Activated naive CD4-positive, alpha-beta T cell treated with anti-CD3 and anti-CD28 coated beads for 36 hours (primary cell): ENCODE measurements around the gene FEM1B. TPM values are rescaled to one million over a fixed set of nuclear protein-coding genes. Genes with fewer than 3 reads are reported as not detected.

ENCODE experiments used
- CTCF ChIA-PET: fragments of 350-600 bp; sonication (Branson Sonifier 250); formaldehyde crosslinking; loops from one replicate; lab custom pipeline; 2021; ENCODE audit warnings: antibody characterized with exemption; lab: Charles Lee
- DNase-seq: peaks from one replicate; pipeline ENCODE4 v3.0.0-alpha.2; 2020
- H3K27ac Mint-ChIP-seq: one replicate; pipeline ENCODE4 v1.8.0; 2021; ENCODE audit warnings: mild to moderate bottlenecking, mixed read lengths
- H3K27me3 Mint-ChIP-seq: one replicate; pipeline ENCODE4 v1.8.0; 2021; ENCODE audit warnings: low read depth, mixed read lengths
- H3K36me3 Mint-ChIP-seq: one replicate; pipeline ENCODE4 v1.8.0; 2021; ENCODE audit warnings: low read depth, mixed read lengths
- H3K4me1 Mint-ChIP-seq: one replicate; pipeline ENCODE4 v1.8.0; 2021; ENCODE audit warnings: low read depth, mixed read lengths
- H3K4me3 Mint-ChIP-seq: one replicate; pipeline ENCODE4 v1.8.0; 2021; ENCODE audit warnings: mild to moderate bottlenecking, moderate library complexity, mixed read lengths
- H3K9me3 Mint-ChIP-seq: one replicate; pipeline ENCODE4 v1.8.0; 2021; ENCODE audit warnings: mixed read lengths
- intact Hi-C: fragments of 100-400 bp; cut with micrococcal nuclease; formaldehyde crosslinking; loops from one replicate; pipeline ENCODE4 v1.15.1; 2023
- total RNA-seq, 2 experiments: library from RNA; stranded (reverse); gene quantifications; one replicate each; pipeline ENCODE4 v1.2.3, GENCODE V29; 2021

The FEM1B gene
- total RNA-seq, 2 experiments from 2014 or later: 30.3 to 34.2 TPM

DNA sequence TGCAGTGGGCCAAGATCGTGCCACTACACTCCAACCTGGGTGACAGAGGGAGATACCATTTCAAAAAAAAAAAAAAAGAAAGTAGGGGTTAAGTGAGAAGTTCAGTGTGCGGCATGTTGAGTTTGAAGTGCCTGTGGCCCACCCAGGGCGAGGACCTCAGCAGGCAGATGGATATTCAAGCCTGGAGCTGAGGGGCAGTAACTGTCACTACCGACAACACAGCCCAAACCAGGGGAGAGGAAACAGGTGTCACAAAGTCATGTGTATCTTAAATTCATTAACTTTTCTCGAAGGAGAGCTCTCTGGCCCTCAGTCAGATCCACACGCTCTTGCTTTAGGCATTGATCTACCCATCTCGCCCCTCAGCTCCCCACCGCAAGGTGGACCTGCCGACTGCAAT lies 45.3 kb downstream of the FEM1B start:
- Mint-ChIP-seq H3K36me3 (no peaks in the 10 kb centered on the region), H3K9me3 (no peaks in the 10 kb centered on the region), H3K27ac (no peak overlapping the region), H3K4me3 (no peak overlapping the region), H3K27me3 (no peaks in the 10 kb centered on the region), H3K4me1 (peaks cover 15% of the 10 kb centered on the region)
- CTCF ChIA-PET: interaction anchor here (1.5 kb wide), 1 partner anchor 16 kb away, joined by 5 read pairs; no protein-coding TSS in a partner anchor
- intact Hi-C loops: no loop called here
- no peak for DNase-seq

DNA sequence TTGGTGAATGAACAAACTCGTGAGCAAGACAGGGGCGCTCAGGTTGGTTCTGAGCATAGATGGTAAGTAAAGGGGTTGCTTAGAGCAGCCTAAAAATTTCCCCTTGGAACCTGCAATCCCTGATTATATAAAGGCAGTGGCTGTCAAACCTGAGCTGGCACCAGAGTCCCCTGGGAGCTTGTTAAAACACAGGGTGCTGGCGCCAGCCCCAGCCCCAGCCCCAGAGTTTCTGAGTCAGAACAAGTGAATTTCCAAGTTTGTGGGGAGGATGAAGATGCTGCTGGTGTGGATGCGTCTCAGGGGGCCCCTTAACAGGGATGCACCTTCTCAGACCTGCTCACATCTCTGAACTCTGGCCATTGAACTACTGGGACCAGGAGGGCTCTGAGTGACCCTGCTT lies 48.2 kb downstream of the FEM1B start:
- Mint-ChIP-seq H3K4me3 (no peak overlapping the region), H3K27ac (no peak overlapping the region), H3K36me3 (no peaks in the 10 kb centered on the region), H3K4me1 (peaks cover 28% of the 10 kb centered on the region), H3K9me3 (no peaks in the 10 kb centered on the region), H3K27me3 (no peaks in the 10 kb centered on the region)
- intact Hi-C loops: no loop called here
- CTCF ChIA-PET: no interaction called here
- no peak for DNase-seq

DNA sequence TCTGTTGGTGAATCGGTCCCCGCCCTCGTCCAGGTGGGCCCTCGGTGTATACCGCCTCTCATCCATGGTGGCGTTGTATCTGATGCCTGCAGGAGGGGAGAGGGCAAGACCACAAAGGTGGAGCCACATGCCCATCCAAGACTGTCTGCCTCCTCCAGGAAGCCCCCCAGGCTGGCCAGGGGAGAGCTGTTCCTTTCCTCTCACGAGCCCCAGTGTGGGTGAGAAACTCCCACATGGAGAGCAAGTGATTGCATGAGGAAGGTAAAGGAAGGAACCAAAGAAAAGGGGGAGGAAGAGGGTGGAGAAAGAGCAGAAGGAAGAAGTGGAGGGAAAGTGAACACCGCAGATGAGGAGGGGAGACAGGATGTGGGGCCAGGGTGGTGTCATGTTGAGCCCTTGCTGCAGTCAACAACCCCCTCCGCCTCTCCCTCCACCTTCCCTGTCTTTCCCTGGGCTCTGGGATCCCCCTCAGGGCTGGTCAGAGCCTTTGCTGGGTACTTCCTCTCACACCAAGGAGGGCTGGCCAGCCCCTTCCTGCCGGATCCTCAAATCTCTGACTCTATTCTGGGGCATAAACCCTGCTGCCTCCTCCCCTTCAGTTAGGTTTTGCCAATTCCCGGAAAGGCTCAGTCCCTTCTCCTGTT lies 49.3 kb downstream of the FEM1B start:
- no peaks in the 10 kb centered on the region for H3K36me3 Mint-ChIP-seq
- no peak overlapping the region for H3K4me3 Mint-ChIP-seq
- H3K27ac Mint-ChIP-seq: no peak overlapping the region
- H3K9me3 Mint-ChIP-seq: no peaks in the 10 kb centered on the region
- peaks cover 28% of the 10 kb centered on the region for H3K4me1 Mint-ChIP-seq
- no peaks in the 10 kb centered on the region for H3K27me3 Mint-ChIP-seq
- CTCF ChIA-PET: interaction anchor here (0.5 kb wide), 1 partner anchor 297 kb away, joined by 3 read pairs; no protein-coding TSS in a partner anchor
- DNase-seq: peak; percentile 19
- intact Hi-C loops: no loop called here

DNA sequence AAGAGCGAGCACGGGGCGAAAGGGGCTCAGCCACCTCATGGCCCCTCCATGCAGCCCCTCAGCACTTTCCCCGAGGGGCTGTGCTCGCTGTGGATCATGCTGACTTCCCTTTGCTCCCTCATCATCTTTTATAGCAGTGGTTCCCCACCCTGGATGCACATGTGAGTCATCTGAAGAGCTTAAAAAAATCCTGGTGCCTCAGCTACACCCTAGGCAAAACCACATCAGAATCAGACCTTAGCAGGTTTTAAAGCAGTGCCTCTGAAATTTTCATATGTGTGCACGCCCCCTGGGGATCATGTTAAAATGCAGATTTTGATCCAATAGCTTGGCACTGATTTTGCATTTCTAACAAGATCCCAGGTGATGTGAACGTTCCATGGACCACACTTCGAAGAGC lies 50.9 kb downstream of the FEM1B start:
- Mint-ChIP-seq H3K4me1 (peaks cover 28% of the 10 kb centered on the region), H3K27ac (no peak overlapping the region), H3K36me3 (no peaks in the 10 kb centered on the region), H3K9me3 (no peaks in the 10 kb centered on the region), H3K4me3 (no peak overlapping the region), H3K27me3 (no peaks in the 10 kb centered on the region)
- intact Hi-C loops: no loop called here
- CTCF ChIA-PET: interaction anchor here (0.8 to 1.4 kb wide), 2 partner anchors 22 to 67 kb away, joined by 3 to 4 read pairs; no protein-coding TSS in a partner anchor
- peak; percentile 16 for DNase-seq

DNA sequence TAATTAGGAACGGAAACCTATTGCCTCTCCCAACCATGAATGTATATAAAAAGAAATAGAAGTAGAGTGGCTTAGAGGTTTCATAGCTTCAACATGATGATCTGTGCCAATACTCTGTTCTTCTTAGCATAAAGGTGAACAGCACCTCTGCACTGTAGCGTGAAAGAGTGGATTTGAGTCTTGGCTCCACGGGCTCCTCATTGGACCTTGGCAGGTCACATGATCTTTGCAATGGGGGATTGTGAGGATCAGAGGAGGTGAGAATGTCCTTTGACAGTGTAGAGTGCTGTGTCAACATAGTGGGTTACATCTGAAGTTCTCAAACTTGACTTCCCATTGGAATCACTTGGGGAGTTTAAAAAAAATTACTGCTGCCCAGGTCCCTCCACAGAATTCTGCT lies 51.4 kb downstream of the FEM1B start:
- DNase-seq: no peak
- H3K27me3 Mint-ChIP-seq: no peaks in the 10 kb centered on the region
- H3K4me3 Mint-ChIP-seq: no peak overlapping the region
- H3K9me3 Mint-ChIP-seq: no peaks in the 10 kb centered on the region
- no peaks in the 10 kb centered on the region for H3K36me3 Mint-ChIP-seq
- CTCF ChIA-PET: interaction anchor here (0.8 to 1.4 kb wide), 3 partner anchors 14 to 67 kb away, joined by 3 to 4 read pairs (median 3); no protein-coding TSS in a partner anchor
- intact Hi-C loops: no loop called here
- peaks cover 28% of the 10 kb centered on the region for H3K4me1 Mint-ChIP-seq
- H3K27ac Mint-ChIP-seq: no peak overlapping the region

DNA sequence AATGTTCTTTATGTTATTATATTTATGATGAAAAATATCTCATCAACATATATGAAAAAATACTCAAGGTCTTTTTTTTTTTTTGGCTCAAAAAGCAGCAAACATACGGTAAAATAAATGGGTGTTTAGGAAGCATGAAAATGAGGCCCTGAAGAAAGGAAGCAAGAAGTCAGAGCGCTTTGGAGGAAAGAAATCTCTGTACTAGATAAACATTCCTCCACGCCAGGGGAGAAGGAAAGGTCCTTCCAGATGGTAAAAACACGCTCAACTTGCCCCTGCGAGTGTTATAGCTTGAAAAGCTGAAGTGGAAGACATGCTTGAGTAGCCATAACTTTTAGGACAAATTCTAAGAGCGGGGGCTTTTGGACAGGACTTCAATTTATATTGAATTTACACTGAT lies 52.9 kb downstream of the FEM1B start:
- no peak overlapping the region for H3K27ac Mint-ChIP-seq
- no peak for DNase-seq
- intact Hi-C loops: no loop called here
- no peaks in the 10 kb centered on the region for H3K9me3 Mint-ChIP-seq
- H3K4me1 Mint-ChIP-seq: peaks cover 28% of the 10 kb centered on the region
- H3K4me3 Mint-ChIP-seq: no peak overlapping the region
- no peaks in the 10 kb centered on the region for H3K27me3 Mint-ChIP-seq
- no peaks in the 10 kb centered on the region for H3K36me3 Mint-ChIP-seq
- CTCF ChIA-PET: no interaction called here

DNA sequence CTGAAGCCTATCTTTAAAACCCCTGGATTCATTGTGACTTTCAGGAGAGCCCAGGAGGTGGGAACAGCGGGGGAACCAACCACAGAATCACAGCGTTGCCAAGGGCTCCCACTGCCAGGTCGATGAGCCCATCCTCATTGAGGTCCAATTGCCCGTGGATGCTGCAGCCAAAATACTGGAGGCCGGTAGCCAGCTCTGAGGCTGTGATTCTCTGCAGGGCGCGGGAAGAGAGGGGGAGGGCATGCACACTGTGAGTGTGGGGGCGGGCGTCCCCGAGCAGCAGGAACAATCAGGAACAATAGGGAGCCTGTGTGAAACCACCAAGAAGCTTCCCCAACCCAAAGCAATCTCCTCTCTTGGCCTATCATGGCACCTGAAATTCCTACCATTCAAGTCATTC lies 53.4 kb downstream of the FEM1B start:
- Mint-ChIP-seq H3K36me3 (no peaks in the 10 kb centered on the region), H3K4me1 (peaks cover 28% of the 10 kb centered on the region), H3K4me3 (no peak overlapping the region), H3K27ac (no peak overlapping the region), H3K9me3 (no peaks in the 10 kb centered on the region), H3K27me3 (no peaks in the 10 kb centered on the region)
- CTCF ChIA-PET: no interaction called here
- intact Hi-C loops: no loop called here
- no peak for DNase-seq

DNA sequence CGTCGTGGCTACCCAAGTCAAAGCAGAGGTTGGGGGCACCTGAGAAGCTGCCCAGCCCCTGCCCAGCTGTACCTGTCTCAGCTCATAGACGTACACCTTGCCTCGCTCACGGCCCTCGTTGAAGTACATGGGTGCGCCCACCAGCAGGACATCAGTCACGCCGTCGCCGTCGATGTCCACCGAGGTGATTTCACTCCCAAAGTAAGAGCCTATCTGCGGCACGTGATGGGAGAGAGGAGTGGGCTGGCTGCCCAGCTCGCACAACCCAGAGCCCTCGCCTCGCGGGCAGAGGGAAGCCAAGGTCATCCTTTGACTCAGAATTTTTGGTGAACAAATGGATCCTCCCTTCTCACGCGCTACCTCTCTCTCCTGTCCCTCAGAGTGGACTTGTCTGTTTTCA lies 54.7 kb downstream of the FEM1B start:
- Mint-ChIP-seq H3K27ac (no peak overlapping the region), H3K36me3 (no peaks in the 10 kb centered on the region), H3K27me3 (no peaks in the 10 kb centered on the region), H3K4me1 (peaks cover 18% of the 10 kb centered on the region), H3K9me3 (no peaks in the 10 kb centered on the region), H3K4me3 (no peak overlapping the region)
- intact Hi-C loops: no loop called here
- no peak for DNase-seq
- CTCF ChIA-PET: interaction anchor here (1.1 kb wide), 1 partner anchor 26 kb away, joined by 3 read pairs; no protein-coding TSS in a partner anchor

DNA sequence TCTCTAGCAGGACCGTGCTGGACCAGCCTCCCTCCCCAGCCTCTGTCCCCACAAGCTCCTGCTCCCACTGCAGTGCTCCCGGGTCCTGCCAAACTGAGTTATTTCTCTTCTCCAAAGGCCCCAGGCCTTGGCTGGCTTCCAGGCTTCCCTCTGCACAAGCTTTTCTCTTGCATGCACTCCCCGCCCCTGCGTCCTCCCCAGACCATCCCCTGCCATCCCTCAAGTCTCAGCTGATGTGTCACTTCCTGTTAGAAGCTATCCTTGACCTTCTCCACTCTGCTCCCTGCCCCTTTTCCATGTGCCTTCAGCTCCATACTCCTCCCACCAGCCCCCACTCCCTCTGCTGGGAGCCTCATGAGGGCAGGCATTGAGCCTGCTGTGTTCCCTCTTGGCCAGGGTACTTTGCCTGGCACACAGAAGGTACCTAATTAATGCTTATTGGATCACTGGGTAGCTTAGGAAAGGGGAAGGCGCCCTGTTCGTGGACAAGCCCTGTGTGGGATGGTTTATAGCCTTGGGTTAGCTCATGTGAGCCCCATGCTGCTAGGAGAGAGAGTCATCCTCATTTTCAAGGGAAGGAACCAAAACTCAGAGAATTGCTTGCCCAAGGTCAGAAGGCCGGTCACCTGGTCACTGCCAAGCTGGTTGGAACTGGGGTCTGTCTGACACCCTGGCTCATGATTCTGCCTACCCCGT lies 56.4 kb downstream of the FEM1B start:
- intact Hi-C loops: no loop called here
- Mint-ChIP-seq H3K27ac (no peak overlapping the region), H3K27me3 (no peaks in the 10 kb centered on the region), H3K9me3 (no peaks in the 10 kb centered on the region), H3K4me1 (peaks cover 1% of the 10 kb centered on the region), H3K36me3 (no peaks in the 10 kb centered on the region), H3K4me3 (no peak overlapping the region)
- CTCF ChIA-PET: no interaction called here
- no peak for DNase-seq

DNA sequence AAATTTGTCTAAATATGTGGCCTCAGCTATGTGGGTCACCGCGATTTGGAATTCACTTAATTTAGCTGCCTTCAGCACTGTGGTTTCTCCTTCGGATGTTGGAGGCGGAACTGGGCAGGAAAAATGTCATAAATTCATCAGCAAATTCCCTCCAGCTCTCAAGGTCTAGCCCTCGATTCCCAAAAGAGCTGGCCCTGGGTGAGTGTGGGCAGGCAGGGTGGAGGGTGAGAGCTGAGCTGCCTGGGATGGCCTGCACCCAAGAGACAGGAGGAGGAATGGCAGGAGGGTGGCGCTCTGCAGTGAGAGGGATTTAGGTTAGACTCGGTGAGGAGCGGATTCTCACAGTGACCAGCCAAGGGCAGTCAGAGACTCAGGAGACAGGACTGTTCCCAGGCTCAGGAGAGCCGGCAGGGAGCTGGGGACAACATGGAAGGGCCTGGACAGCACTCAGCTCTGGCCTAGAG lies 57.1 kb downstream of the FEM1B start:
- Mint-ChIP-seq H3K4me3 (no peak overlapping the region), H3K36me3 (no peaks in the 10 kb centered on the region), H3K9me3 (no peaks in the 10 kb centered on the region), H3K4me1 (no peaks in the 10 kb centered on the region), H3K27ac (no peak overlapping the region), H3K27me3 (no peaks in the 10 kb centered on the region)
- no peak for DNase-seq
- CTCF ChIA-PET: no interaction called here
- intact Hi-C loops: no loop called here

DNA sequence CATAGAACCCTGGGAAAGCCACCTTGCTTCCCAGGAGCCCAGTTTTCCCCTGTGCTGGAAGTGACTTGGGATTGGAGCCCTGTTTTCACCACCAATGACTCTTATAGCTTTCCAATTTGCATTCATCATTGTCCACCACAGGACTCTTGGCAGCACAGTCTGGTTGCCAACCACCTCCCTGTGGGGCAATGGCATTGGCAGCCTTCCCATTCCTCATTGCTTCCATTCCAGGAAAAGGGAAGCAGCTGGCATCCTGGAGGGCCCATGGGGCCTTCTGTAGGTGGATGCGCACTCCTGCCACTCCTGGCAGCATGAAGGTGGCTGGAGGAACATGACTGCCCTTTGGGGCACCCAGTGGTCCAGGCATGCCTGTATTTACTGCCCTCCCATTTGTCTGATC lies 57.7 kb downstream of the FEM1B start:
- CTCF ChIA-PET: no interaction called here
- H3K27me3 Mint-ChIP-seq: no peaks in the 10 kb centered on the region
- DNase-seq: no peak
- no peaks in the 10 kb centered on the region for H3K36me3 Mint-ChIP-seq
- H3K9me3 Mint-ChIP-seq: no peaks in the 10 kb centered on the region
- H3K4me3 Mint-ChIP-seq: no peak overlapping the region
- H3K4me1 Mint-ChIP-seq: no peaks in the 10 kb centered on the region
- intact Hi-C loops: no loop called here
- no peak overlapping the region for H3K27ac Mint-ChIP-seq

DNA sequence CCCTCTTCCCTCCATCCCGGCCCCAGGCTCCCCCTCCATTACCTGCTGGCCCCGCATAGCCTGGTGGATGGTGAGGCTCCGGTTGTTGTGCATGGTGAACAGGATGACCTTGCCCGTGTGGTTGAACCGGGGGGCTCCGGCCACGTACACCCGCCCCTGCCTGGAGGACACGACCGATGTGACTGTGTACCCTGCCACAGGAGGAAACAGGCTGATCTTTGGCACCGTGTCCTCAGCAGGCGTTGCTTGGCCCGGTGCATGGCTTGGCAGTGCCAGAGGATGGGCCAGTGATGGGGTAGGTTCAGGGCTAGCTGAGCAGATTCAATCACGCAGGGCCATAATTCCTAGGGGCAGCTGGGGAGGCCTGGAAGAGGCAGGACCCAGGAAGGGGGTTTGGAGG lies 58.1 kb downstream of the FEM1B start:
- no peaks in the 10 kb centered on the region for H3K9me3 Mint-ChIP-seq
- intact Hi-C loops: no loop called here
- H3K27ac Mint-ChIP-seq: no peak overlapping the region
- no peaks in the 10 kb centered on the region for H3K4me1 Mint-ChIP-seq
- no peak for DNase-seq
- H3K27me3 Mint-ChIP-seq: no peaks in the 10 kb centered on the region
- H3K36me3 Mint-ChIP-seq: no peaks in the 10 kb centered on the region
- H3K4me3 Mint-ChIP-seq: no peak overlapping the region
- CTCF ChIA-PET: no interaction called here

DNA sequence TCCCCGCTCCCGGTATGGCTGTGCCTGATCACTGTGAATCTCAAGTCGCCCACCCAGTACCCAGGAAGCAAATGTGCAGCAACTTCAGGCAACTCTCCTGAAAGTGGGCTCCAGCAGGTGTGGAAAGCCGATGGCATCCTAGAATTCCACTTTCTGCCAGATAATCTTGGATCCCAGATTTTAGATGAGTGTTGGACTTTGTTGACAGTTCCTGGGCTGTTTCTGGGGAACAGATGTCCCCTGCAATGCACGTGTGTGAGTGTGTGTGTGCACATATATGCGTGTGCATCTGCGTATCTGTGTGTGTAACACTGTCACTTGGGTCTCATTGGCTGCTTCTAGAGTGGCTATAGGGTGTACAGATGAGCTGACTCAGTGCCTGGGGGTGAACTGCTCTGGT lies 59.0 kb downstream of the FEM1B start:
- CTCF ChIA-PET: no interaction called here
- H3K9me3 Mint-ChIP-seq: no peaks in the 10 kb centered on the region
- no peak overlapping the region for H3K4me3 Mint-ChIP-seq
- no peak overlapping the region for H3K27ac Mint-ChIP-seq
- intact Hi-C loops: no loop called here
- H3K27me3 Mint-ChIP-seq: no peaks in the 10 kb centered on the region
- H3K36me3 Mint-ChIP-seq: no peaks in the 10 kb centered on the region
- H3K4me1 Mint-ChIP-seq: no peaks in the 10 kb centered on the region
- no peak for DNase-seq
